GM23338 (cell line): ENCODE measurements around the gene ABHD6. TPM values are rescaled to one million over a fixed set of nuclear protein-coding genes. Genes with fewer than 3 reads are reported as not detected.

Source experiments
- ATAC-seq: fragments of 200-7000 bp; cut with Tn5 transposase; 3 replicates; pipeline ENCODE4 v1.9.1; 2020
- DNase-seq: peaks from one replicate; pipeline ENCODE4 v3.0.0-alpha.2; 2015; ENCODE audit warnings: low spot score
- H2AFZ ChIP-seq: fragments of 200-600 bp; sonication (generic); 2 replicates; pipeline ENCODE4 v1.8.0; 2016; ENCODE audit warnings: antibody characterized with exemption, mild to moderate bottlenecking, moderate library complexity
- H3F3A ChIP-seq: fragments of 200-600 bp; sonication (generic); replicated peaks from 2 replicates; pipeline ENCODE4 v1.8.0; 2017; ENCODE audit warnings: antibody characterized with exemption, mixed run types, low read depth
- H3K27ac ChIP-seq: fragments of 200-600 bp; sonication (generic); 2 replicates; pipeline ENCODE4 v1.6.1; 2016; ENCODE audit warnings: low read depth
- H3K27me3 ChIP-seq: fragments of 200-600 bp; sonication (generic); 2 replicates; pipeline ENCODE4 v1.8.0; 2016; ENCODE audit warnings: mild to moderate bottlenecking, mixed run types, moderate library complexity; ENCODE audit not compliant: insufficient read depth
- H3K36me3 ChIP-seq: fragments of 200-600 bp; sonication (generic); 2 replicates; pipeline ENCODE4 v1.8.0; 2016; ENCODE audit warnings: mild to moderate bottlenecking; ENCODE audit not compliant: insufficient read depth
- H3K4me1 ChIP-seq: fragments of 200-600 bp; sonication (generic); 2 replicates; pipeline ENCODE4 v1.8.0; 2016; ENCODE audit warnings: mild to moderate bottlenecking, moderate library complexity; ENCODE audit not compliant: insufficient read depth
- H3K4me2 ChIP-seq: fragments of 200-600 bp; sonication (generic); 2 replicates; pipeline ENCODE4 v1.7.1; 2017; ENCODE audit warnings: mixed run types
- H3K4me3 ChIP-seq: fragments of 200-600 bp; sonication (generic); 2 replicates; pipeline ENCODE4 v1.6.1; 2016; ENCODE audit warnings: mixed run types
- H3K79me2 ChIP-seq: fragments of 200-600 bp; sonication (generic); replicated peaks from 2 replicates; pipeline ENCODE4 v1.8.0; 2017; ENCODE audit warnings: mild to moderate bottlenecking; ENCODE audit not compliant: insufficient read depth
- H3K9me2 ChIP-seq: fragments of 200-600 bp; sonication (generic); 2 replicates; pipeline ENCODE4 v1.8.0; 2017; ENCODE audit not compliant: insufficient read depth
- H4K20me1 ChIP-seq: fragments of 200-600 bp; sonication (generic); replicated peaks from 2 replicates; pipeline ENCODE4 v1.8.0; 2017; ENCODE audit warnings: mild to moderate bottlenecking; ENCODE audit not compliant: insufficient read depth
- H3K27ac Mint-ChIP-seq: 2 replicates; pipeline ENCODE4 v1.8.0; 2020; ENCODE audit warnings: inconsistent platforms, mild to moderate bottlenecking, moderate library complexity, mixed read lengths
- H3K27me3 Mint-ChIP-seq: 3 replicates; pipeline ENCODE4 v1.8.0; 2022; ENCODE audit warnings: low read depth, mild to moderate bottlenecking, moderate library complexity, mixed read lengths, inconsistent platforms; ENCODE audit not compliant: insufficient read depth, poor library complexity
- H3K36me3 Mint-ChIP-seq: 3 replicates; pipeline ENCODE4 v1.8.0; 2021; ENCODE audit warnings: low read depth, mild to moderate bottlenecking, inconsistent platforms, moderate library complexity, mixed read lengths
- H3K4me1 Mint-ChIP-seq: 3 replicates; pipeline ENCODE4 v1.8.0; 2020; ENCODE audit warnings: mild to moderate bottlenecking, inconsistent platforms, mixed read lengths
- H3K4me3 Mint-ChIP-seq: 3 replicates; pipeline ENCODE4 v1.8.0; 2021; ENCODE audit warnings: moderate library complexity, mild to moderate bottlenecking, inconsistent platforms, mixed read lengths
- H3K9me3 Mint-ChIP-seq: 3 replicates; pipeline ENCODE4 v1.8.0; 2020; ENCODE audit warnings: moderate library complexity, mild to moderate bottlenecking, inconsistent platforms, mixed read lengths
- CREB1 ChIP-seq: fragments of 250-450 bp; sonication (Bioruptor Pico); IDR thresholded peaks from 2 replicates; pipeline ENCODE4 v1.5.0; 2020; ENCODE audit warnings: low read depth, mild to moderate bottlenecking, moderate library complexity
- EZH2 ChIP-seq: fragments of 200-600 bp; sonication (generic); IDR thresholded peaks from one replicate; pipeline ENCODE4 v1.8.0; 2017; ENCODE audit warnings: antibody characterized with exemption, mild to moderate bottlenecking, low read depth; ENCODE audit not compliant: unreplicated experiment
- EZH2phosphoT487 ChIP-seq: fragments of 200-600 bp; sonication (generic); IDR thresholded peaks from one replicate; pipeline ENCODE4 v1.8.1; 2018; ENCODE audit warnings: antibody characterized with exemption; ENCODE audit not compliant: unreplicated experiment
- JUNB ChIP-seq: IDR thresholded peaks from one replicate; pipeline ENCODE4 v1.6.1; 2016; ENCODE audit warnings: antibody characterized with exemption; ENCODE audit not compliant: unreplicated experiment
- STAT1 ChIP-seq: IDR thresholded peaks from one replicate; pipeline ENCODE4 v1.6.1; 2016; ENCODE audit warnings: antibody characterized with exemption; ENCODE audit not compliant: unreplicated experiment
- ZNF114 ChIP-seq: fragments of 250-450 bp; sonication (Bioruptor Pico); IDR thresholded peaks from 2 replicates; pipeline ENCODE4 v1.5.0; 2020; ENCODE audit warnings: mild to moderate bottlenecking, moderate library complexity
- ZNF331 ChIP-seq: fragments of 250-450 bp; sonication (Bioruptor Pico); IDR thresholded peaks from 2 replicates; pipeline ENCODE4 v1.5.0; 2020; ENCODE audit warnings: low read depth, mild to moderate bottlenecking, moderate library complexity
- polyA plus RNA-seq: library from polyadenylated mRNA; unstranded; fragments of >200 nt; fragmentation: Nextera tagmentation; extraction: Ambion mirVana; gene quantifications from 2 replicates; pipeline ENCODE4 v1.2.1, GENCODE V29; 2016
- total RNA-seq: library from RNA; depleted of rRNA; stranded (reverse); fragments of >200 nt; shearing (Covaris generic); gene quantifications from 2 replicates; pipeline ENCODE4 v1.2.3, GENCODE V29; 2014
- TF ChIP-seq, protein P1 (sequence below): IDR thresholded peaks from 2 replicates; pipeline ENCODE4 v1.6.1; 2016; ENCODE audit warnings: antibody characterized with exemption
- TF ChIP-seq, protein P2 (sequence below): fragments of 250-450 bp; sonication (Bioruptor Pico); IDR thresholded peaks from 2 replicates; pipeline ENCODE4 v1.5.0; 2020; ENCODE audit warnings: mild to moderate bottlenecking, moderate library complexity

ABHD6 gene
- total and polyA plus RNA-seq, 2 experiments from 2014 or later: 3.7 to 5.5 TPM

DNA sequence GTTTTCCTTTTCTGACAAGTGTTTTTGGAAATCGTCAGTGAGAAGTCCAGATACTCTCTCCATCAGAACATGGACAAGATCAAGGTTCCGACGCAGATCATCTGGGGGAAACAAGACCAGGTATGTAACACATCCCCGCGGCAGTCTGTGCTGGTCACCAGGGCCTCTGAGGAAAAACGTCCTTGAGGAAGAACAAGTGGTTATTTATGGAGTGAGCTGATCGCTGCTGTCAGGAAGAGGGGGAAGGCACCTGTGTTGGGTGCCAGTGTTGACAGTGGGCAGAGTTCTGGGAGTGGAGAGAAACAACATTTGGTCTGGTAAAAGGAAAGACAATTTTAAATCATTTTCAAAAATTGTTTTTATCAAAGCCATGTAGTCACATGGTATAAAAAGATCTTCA, 47.7 kb downstream of the ABHD6 start (continued):
- TF ChIP-seq EZH2phosphoT487: no peak
- TF ChIP-seq, protein P1, sequence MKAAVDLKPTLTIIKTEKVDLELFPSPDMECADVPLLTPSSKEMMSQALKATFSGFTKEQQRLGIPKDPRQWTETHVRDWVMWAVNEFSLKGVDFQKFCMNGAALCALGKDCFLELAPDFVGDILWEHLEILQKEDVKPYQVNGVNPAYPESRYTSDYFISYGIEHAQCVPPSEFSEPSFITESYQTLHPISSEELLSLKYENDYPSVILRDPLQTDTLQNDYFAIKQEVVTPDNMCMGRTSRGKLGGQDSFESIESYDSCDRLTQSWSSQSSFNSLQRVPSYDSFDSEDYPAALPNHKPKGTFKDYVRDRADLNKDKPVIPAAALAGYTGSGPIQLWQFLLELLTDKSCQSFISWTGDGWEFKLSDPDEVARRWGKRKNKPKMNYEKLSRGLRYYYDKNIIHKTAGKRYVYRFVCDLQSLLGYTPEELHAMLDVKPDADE: no peak
- TF ChIP-seq, protein P2, sequence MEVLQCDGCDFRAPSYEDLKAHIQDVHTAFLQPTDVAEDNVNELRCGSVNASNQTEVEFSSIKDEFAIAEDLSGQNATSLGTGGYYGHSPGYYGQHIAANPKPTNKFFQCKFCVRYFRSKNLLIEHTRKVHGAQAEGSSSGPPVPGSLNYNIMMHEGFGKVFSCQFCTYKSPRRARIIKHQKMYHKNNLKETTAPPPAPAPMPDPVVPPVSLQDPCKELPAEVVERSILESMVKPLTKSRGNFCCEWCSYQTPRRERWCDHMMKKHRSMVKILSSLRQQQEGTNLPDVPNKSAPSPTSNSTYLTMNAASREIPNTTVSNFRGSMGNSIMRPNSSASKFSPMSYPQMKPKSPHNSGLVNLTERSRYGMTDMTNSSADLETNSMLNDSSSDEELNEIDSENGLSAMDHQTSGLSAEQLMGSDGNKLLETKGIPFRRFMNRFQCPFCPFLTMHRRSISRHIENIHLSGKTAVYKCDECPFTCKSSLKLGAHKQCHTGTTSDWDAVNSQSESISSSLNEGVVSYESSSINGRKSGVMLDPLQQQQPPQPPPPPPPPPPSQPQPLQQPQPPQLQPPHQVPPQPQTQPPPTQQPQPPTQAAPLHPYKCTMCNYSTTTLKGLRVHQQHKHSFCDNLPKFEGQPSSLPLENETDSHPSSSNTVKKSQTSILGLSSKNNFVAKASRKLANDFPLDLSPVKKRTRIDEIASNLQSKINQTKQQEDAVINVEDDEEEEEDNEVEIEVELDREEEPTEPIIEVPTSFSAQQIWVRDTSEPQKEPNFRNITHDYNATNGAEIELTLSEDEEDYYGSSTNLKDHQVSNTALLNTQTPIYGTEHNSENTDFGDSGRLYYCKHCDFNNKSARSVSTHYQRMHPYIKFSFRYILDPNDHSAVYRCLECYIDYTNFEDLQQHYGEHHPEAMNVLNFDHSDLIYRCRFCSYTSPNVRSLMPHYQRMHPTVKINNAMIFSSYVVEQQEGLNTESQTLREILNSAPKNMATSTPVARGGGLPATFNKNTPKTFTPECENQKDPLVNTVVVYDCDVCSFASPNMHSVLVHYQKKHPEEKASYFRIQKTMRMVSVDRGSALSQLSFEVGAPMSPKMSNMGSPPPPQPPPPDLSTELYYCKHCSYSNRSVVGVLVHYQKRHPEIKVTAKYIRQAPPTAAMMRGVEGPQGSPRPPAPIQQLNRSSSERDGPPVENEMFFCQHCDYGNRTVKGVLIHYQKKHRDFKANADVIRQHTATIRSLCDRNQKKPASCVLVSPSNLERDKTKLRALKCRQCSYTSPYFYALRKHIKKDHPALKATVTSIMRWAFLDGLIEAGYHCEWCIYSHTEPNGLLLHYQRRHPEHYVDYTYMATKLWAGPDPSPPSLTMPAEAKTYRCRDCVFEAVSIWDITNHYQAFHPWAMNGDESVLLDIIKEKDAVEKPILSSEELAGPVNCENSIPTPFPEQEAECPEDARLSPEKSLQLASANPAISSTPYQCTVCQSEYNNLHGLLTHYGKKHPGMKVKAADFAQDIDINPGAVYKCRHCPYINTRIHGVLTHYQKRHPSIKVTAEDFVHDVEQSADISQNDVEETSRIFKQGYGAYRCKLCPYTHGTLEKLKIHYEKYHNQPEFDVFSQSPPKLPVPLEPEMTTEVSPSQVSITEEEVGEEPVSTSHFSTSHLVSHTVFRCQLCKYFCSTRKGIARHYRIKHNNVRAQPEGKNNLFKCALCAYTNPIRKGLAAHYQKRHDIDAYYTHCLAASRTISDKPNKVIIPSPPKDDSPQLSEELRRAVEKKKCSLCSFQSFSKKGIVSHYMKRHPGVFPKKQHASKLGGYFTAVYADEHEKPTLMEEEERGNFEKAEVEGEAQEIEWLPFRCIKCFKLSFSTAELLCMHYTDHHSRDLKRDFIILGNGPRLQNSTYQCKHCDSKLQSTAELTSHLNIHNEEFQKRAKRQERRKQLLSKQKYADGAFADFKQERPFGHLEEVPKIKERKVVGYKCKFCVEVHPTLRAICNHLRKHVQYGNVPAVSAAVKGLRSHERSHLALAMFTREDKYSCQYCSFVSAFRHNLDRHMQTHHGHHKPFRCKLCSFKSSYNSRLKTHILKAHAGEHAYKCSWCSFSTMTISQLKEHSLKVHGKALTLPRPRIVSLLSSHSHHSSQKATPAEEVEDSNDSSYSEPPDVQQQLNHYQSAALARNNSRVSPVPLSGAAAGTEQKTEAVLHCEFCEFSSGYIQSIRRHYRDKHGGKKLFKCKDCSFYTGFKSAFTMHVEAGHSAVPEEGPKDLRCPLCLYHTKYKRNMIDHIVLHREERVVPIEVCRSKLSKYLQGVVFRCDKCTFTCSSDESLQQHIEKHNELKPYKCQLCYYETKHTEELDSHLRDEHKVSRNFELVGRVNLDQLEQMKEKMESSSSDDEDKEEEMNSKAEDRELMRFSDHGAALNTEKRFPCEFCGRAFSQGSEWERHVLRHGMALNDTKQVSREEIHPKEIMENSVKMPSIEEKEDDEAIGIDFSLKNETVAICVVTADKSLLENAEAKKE (CRISPR knock-in tag): no peak
- no peak for TF ChIP-seq ZNF114 (CRISPR knock-in tag)

DNA sequence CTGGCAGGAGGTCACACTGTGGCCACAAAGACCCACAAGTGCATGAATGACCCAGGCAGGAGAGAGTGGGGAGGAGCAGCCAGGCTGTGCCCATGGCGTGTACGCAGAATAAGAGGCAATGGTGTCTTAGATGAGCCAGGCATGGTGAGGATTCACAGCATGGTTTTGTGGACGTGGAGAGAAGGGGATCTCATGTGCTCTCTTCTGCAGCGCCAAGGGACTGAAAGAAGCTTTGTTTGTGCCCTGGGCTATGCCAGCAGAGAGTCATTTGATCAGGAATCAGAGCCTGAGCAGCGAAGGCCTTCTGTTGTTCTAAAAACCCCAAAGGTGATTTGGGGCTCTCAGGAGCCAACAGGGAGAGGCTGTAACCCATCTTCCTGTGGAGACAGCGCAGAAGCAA, 49.8 kb downstream of the ABHD6 start:
- Histone ChIP-seq H3K4me3 (no peak overlapping the region), H4K20me1 (no peaks in the 10 kb centered on the region), H3K36me3 (no peaks in the 10 kb centered on the region), H3K79me2 (no peaks in the 10 kb centered on the region), H3F3A (no peaks in the 10 kb centered on the region), H3K27ac (no peak overlapping the region), H3K9me2 (no peaks in the 10 kb centered on the region), H3K27me3 (no peaks in the 10 kb centered on the region), H3K4me2 (no peak overlapping the region), H3K4me1 (no peaks in the 10 kb centered on the region), H2AFZ (no peak overlapping the region)
- DNase-seq: no peak
- Mint-ChIP-seq H3K4me3 (no peak overlapping the region), H3K36me3 (peaks cover 24% of the 10 kb centered on the region), H3K4me1 (no peaks in the 10 kb centered on the region), H3K9me3 (peaks cover 26% of the 10 kb centered on the region), H3K27me3 (peaks cover 3% of the 10 kb centered on the region), H3K27ac (no peak overlapping the region)
- TF ChIP-seq STAT1 (no peak), ZNF331 (CRISPR knock-in tag) (no peak), CREB1 (CRISPR knock-in tag) (no peak), EZH2 (no peak), JUNB (no peak)
- TF ChIP-seq, protein P2 (CRISPR knock-in tag): no peak
- ATAC-seq: no peak
